Subcutaneous abdominal adipose tissue (tissue), 5 donors: ENCODE measurements around the gene SCFD2.
A peak's percentile ranks its signal among the peaks of the same experiment; 100 is the strongest.

Experiments
- H3K27ac ChIP-seq: one replicate; pipeline ENCODE4 v1.7.0; 2013; ENCODE audit warnings: low read depth, mild to moderate bottlenecking, inconsistent platforms, low read length, moderate library complexity
- H3K27me3 ChIP-seq, 5 donors: one replicate each; pipeline ENCODE4 v1.7.0; 2013; ENCODE audit warnings: low read length in 5 of 5, inconsistent platforms in 1 of 5; ENCODE audit not compliant: control insufficient read depth in 5 of 5, insufficient read depth in 4 of 5
- H3K36me3 ChIP-seq, 5 donors: one replicate each; pipeline ENCODE4 v1.7.0; 2013; ENCODE audit warnings: low read length in 5 of 5; ENCODE audit not compliant: control insufficient read depth in 5 of 5, insufficient read depth in 5 of 5
- H3K4me1 ChIP-seq, 5 donors: one replicate each; pipeline ENCODE4 v1.7.0; 2013; ENCODE audit warnings: low read length in 5 of 5, mild to moderate bottlenecking in 3 of 5, moderate library complexity in 1 of 5; ENCODE audit not compliant: control insufficient read depth in 5 of 5, insufficient read depth in 5 of 5
- H3K4me3 ChIP-seq, 5 donors: one replicate each; pipeline ENCODE4 v1.7.0; 2013; ENCODE audit warnings: low read length in 5 of 5, low read depth in 1 of 5
- H3K9ac ChIP-seq, 5 donors: one replicate each; pipeline ENCODE4 v1.7.0; 2013; ENCODE audit warnings: low read length in 5 of 5, mild to moderate bottlenecking in 4 of 5, moderate library complexity in 3 of 5
- H3K9me3 ChIP-seq, 5 donors: one replicate each; pipeline ENCODE4 v1.7.0; 2013; ENCODE audit warnings: low read length in 5 of 5; ENCODE audit not compliant: control insufficient read depth in 5 of 5
- donor health status: healthy.
- donor health status: healthy.
- donor health status: healthy.
- donor health status: healthy.
- donor health status: healthy.

SCFD2 gene

GRCh38 chr4:52877694-52878093, 488.2 kb downstream of the SCFD2 start:
- Histone ChIP-seq H3K4me1 (no peaks in the 10 kb centered on the region), H3K27ac (no peak overlapping the region), H3K36me3 (peaks cover 0 to 8% (median 0%) of the 10 kb centered on the region in 5 donors), H3K9me3 (no peaks in the 10 kb centered on the region), H3K4me3 (no peak overlapping the region), H3K27me3 (no peaks in the 10 kb centered on the region), H3K9ac (no peak overlapping the region)

DNA sequence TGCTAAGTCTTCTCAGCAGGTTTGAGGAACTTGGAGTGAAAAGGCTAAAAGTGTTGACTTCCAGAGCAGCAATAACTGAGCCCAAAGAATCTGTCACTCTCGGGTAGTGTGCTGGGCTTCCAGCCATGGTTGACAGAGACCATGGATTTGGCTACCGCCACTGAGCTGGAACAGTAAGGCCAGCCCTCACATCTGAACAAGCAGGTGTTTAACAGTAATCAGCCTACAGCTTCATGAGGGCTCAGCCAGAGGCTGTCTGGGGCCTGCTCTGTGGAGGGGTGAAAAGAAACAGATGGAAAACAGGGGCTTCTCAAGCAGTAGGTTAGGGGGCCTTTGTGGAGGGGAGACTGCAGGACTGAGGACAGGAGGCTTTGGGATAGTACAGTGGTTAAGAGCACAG, 488.8 kb downstream of the SCFD2 start:
- Histone ChIP-seq H3K9me3 (no peaks in the 10 kb centered on the region), H3K4me1 (no peaks in the 10 kb centered on the region), H3K27ac (no peak overlapping the region), H3K9ac (no peak overlapping the region), H3K36me3 (peaks cover 0 to 8% (median 0%) of the 10 kb centered on the region in 5 donors), H3K27me3 (no peaks in the 10 kb centered on the region), H3K4me3 (no peak overlapping the region)

DNA sequence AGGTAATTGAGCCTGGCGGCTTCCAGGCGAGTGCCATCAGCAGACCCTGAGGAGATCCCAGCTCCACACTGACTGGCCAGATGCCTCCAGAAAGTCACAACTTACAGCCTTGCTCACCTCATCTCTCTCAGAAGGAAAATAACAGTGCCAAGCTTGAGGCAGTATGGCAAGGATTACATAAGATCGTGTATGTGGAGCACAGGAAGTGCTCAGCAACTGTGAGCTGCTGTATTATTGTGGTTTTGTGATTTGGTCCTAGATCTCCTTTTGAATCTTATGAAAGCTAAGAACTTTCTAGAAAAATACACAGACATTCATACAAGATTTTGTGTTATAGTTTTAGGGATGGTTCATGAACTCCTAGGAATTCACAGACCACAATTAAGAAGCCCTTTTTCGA, 489.8 kb downstream of the SCFD2 start:
- Histone ChIP-seq H3K4me1 (no peaks in the 10 kb centered on the region), H3K27me3 (no peaks in the 10 kb centered on the region), H3K27ac (no peak overlapping the region), H3K9me3 (no peaks in the 10 kb centered on the region), H3K4me3 (no peak overlapping the region), H3K9ac (no peak overlapping the region), H3K36me3 (peaks cover 0 to 5% (median 0%) of the 10 kb centered on the region in 5 donors)

GRCh38 chr4:52874948-52875347, 490.9 kb downstream of the SCFD2 start:
- H3K4me3 ChIP-seq: no peak overlapping the region
- H3K4me1 ChIP-seq: peaks cover 0 to under 1% (median 0%) of the 10 kb centered on the region in 5 donors
- H3K27me3 ChIP-seq: no peaks in the 10 kb centered on the region
- peaks cover 0 to 5% (median 0%) of the 10 kb centered on the region in 5 donors for H3K36me3 ChIP-seq
- no peaks in the 10 kb centered on the region for H3K9me3 ChIP-seq
- no peak overlapping the region for H3K9ac ChIP-seq
- no peak overlapping the region for H3K27ac ChIP-seq

DNA sequence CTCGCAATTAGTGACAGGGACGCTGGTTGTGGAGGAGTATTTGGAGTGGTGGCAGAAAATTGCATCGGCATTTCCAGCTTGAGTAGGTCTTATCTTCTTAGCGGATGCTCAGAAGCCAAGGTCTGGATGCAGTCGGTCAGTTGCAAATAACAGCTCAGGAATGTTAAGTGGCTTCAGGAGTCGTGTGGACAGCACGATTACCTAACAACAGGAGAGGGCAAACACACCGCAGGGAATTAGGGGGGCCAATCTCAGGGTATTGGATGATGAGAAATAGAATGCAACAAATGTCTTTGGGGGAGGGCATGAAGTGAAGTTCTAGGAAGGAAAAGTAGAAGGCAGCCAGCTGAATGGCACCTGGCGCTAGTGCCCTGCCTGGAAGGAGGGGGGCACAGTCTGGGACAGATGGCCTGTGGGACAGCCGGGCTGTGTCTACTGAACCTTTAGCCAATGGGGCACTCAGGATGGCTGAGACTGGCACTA, 492.0 kb downstream of the SCFD2 start:
- Histone ChIP-seq H3K27ac (no peak overlapping the region), H3K9ac (no peak overlapping the region), H3K4me3 (no peak overlapping the region), H3K9me3 (no peaks in the 10 kb centered on the region), H3K36me3 (peaks cover 0 to 5% (median 0%) of the 10 kb centered on the region in 5 donors), H3K4me1 (peaks cover 0 to 10% (median 7%) of the 10 kb centered on the region in 5 donors), H3K27me3 (no peaks in the 10 kb centered on the region)

GRCh38 chr4:52873191-52873590, 492.7 kb downstream of the SCFD2 start:
- Histone ChIP-seq H3K4me3 (no peak overlapping the region), H3K9me3 (no peaks in the 10 kb centered on the region), H3K9ac (no peak overlapping the region), H3K27ac (no peak overlapping the region), H3K36me3 (peaks cover 0 to 5% (median 0%) of the 10 kb centered on the region in 5 donors), H3K4me1 (peaks cover 0 to 11% (median 7%) of the 10 kb centered on the region in 5 donors), H3K27me3 (no peaks in the 10 kb centered on the region)

- H3K27ac ChIP-seq: no peak overlapping the region
- H3K4me3 ChIP-seq: no peak overlapping the region
- no peaks in the 10 kb centered on the region for H3K9me3 ChIP-seq
- peaks cover 0 to 5% (median 0%) of the 10 kb centered on the region in 5 donors for H3K36me3 ChIP-seq
- no peaks in the 10 kb centered on the region for H3K27me3 ChIP-seq
- no peak overlapping the region for H3K9ac ChIP-seq
- peaks cover 0 to 13% (median 8%) of the 10 kb centered on the region in 5 donors for H3K4me1 ChIP-seq
Measured at GRCh38 chr4:52870225-52870624, 495.6 kb downstream of the SCFD2 start.

DNA sequence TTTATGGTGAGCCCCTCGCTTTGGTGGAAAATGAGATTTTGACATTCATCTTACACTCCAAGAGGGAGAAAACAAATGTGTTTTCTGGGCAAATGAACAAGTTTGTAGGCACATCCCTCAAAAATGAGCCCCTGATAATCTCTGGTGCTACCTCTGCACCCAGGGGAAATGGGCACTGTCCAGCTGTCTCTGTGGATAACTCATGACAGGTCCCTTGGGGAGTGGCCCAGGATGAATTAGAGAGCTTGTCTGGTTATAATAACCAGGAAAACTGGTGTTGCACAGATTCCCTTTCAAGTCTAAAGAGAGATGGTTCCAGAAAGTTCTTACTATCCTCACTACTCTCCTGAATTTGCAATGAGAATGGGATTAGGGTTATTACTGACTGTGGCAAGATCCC, 496.2 kb downstream of the SCFD2 start:
- no peak overlapping the region for H3K27ac ChIP-seq
- H3K9me3 ChIP-seq: no peaks in the 10 kb centered on the region
- peaks cover 0 to 5% (median 0%) of the 10 kb centered on the region in 5 donors for H3K36me3 ChIP-seq
- no peaks in the 10 kb centered on the region for H3K27me3 ChIP-seq
- H3K4me1 ChIP-seq: peaks cover 0 to 19% (median 14%) of the 10 kb centered on the region in 5 donors
- H3K4me3 ChIP-seq: no peak overlapping the region
- H3K9ac ChIP-seq: no peak overlapping the region

- Histone ChIP-seq H3K27me3 (no peaks in the 10 kb centered on the region), H3K4me3 (peak overlapping the region in 1 of 5 donors; percentile 3), H3K36me3 (peaks cover 0 to 4% (median 0%) of the 10 kb centered on the region in 5 donors), H3K9ac (no peak overlapping the region), H3K27ac (no peak overlapping the region), H3K4me1 (peaks cover 0 to 22% (median 16%) of the 10 kb centered on the region in 5 donors), H3K9me3 (no peaks in the 10 kb centered on the region)
Measured at GRCh38 chr4:52869196-52869595, 496.7 kb downstream of the SCFD2 start.

- Histone ChIP-seq H3K36me3 (no peaks in the 10 kb centered on the region), H3K9me3 (no peaks in the 10 kb centered on the region), H3K4me1 (peaks cover 0 to 22% (median 16%) of the 10 kb centered on the region in 5 donors), H3K4me3 (no peak overlapping the region), H3K9ac (no peak overlapping the region), H3K27ac (no peak overlapping the region), H3K27me3 (peaks cover 0 to 1% (median 0%) of the 10 kb centered on the region in 5 donors)
Measured at GRCh38 chr4:52868133-52868532, 497.7 kb downstream of the SCFD2 start.
